GM23338 (cell line): ENCODE results near the gene DAPK1. TPM values are rescaled to one million over a fixed set of nuclear protein-coding genes. Genes with fewer than 3 reads are reported as not detected.

Experiments used
- ATAC-seq: fragments of 200-7000 bp; cut with Tn5 transposase; 3 replicates; pipeline ENCODE4 v1.9.1; 2020
- DNase-seq: peaks from one replicate; pipeline ENCODE4 v3.0.0-alpha.2; 2015; ENCODE audit warnings: low spot score
- H2AFZ ChIP-seq: fragments of 200-600 bp; sonication (generic); 2 replicates; pipeline ENCODE4 v1.8.0; 2016; ENCODE audit warnings: antibody characterized with exemption, mild to moderate bottlenecking, moderate library complexity
- H3F3A ChIP-seq: fragments of 200-600 bp; sonication (generic); replicated peaks from 2 replicates; pipeline ENCODE4 v1.8.0; 2017; ENCODE audit warnings: antibody characterized with exemption, mixed run types, low read depth
- H3K27ac ChIP-seq: fragments of 200-600 bp; sonication (generic); 2 replicates; pipeline ENCODE4 v1.6.1; 2016; ENCODE audit warnings: low read depth
- H3K27me3 ChIP-seq: fragments of 200-600 bp; sonication (generic); 2 replicates; pipeline ENCODE4 v1.8.0; 2016; ENCODE audit warnings: mild to moderate bottlenecking, mixed run types, moderate library complexity; ENCODE audit not compliant: insufficient read depth
- H3K36me3 ChIP-seq: fragments of 200-600 bp; sonication (generic); 2 replicates; pipeline ENCODE4 v1.8.0; 2016; ENCODE audit warnings: mild to moderate bottlenecking; ENCODE audit not compliant: insufficient read depth
- H3K4me1 ChIP-seq: fragments of 200-600 bp; sonication (generic); 2 replicates; pipeline ENCODE4 v1.8.0; 2016; ENCODE audit warnings: mild to moderate bottlenecking, moderate library complexity; ENCODE audit not compliant: insufficient read depth
- H3K4me2 ChIP-seq: fragments of 200-600 bp; sonication (generic); 2 replicates; pipeline ENCODE4 v1.7.1; 2017; ENCODE audit warnings: mixed run types
- H3K4me3 ChIP-seq: fragments of 200-600 bp; sonication (generic); 2 replicates; pipeline ENCODE4 v1.6.1; 2016; ENCODE audit warnings: mixed run types
- H3K79me2 ChIP-seq: fragments of 200-600 bp; sonication (generic); replicated peaks from 2 replicates; pipeline ENCODE4 v1.8.0; 2017; ENCODE audit warnings: mild to moderate bottlenecking; ENCODE audit not compliant: insufficient read depth
- H3K9me2 ChIP-seq: fragments of 200-600 bp; sonication (generic); 2 replicates; pipeline ENCODE4 v1.8.0; 2017; ENCODE audit not compliant: insufficient read depth
- H4K20me1 ChIP-seq: fragments of 200-600 bp; sonication (generic); replicated peaks from 2 replicates; pipeline ENCODE4 v1.8.0; 2017; ENCODE audit warnings: mild to moderate bottlenecking; ENCODE audit not compliant: insufficient read depth
- H3K27ac Mint-ChIP-seq: 2 replicates; pipeline ENCODE4 v1.8.0; 2020; ENCODE audit warnings: inconsistent platforms, mild to moderate bottlenecking, moderate library complexity, mixed read lengths
- H3K27me3 Mint-ChIP-seq: 3 replicates; pipeline ENCODE4 v1.8.0; 2022; ENCODE audit warnings: low read depth, mild to moderate bottlenecking, moderate library complexity, mixed read lengths, inconsistent platforms; ENCODE audit not compliant: insufficient read depth, poor library complexity
- H3K36me3 Mint-ChIP-seq: 3 replicates; pipeline ENCODE4 v1.8.0; 2021; ENCODE audit warnings: low read depth, mild to moderate bottlenecking, inconsistent platforms, moderate library complexity, mixed read lengths
- H3K4me1 Mint-ChIP-seq: 3 replicates; pipeline ENCODE4 v1.8.0; 2020; ENCODE audit warnings: mild to moderate bottlenecking, inconsistent platforms, mixed read lengths
- H3K4me3 Mint-ChIP-seq: 3 replicates; pipeline ENCODE4 v1.8.0; 2021; ENCODE audit warnings: moderate library complexity, mild to moderate bottlenecking, inconsistent platforms, mixed read lengths
- H3K9me3 Mint-ChIP-seq: 3 replicates; pipeline ENCODE4 v1.8.0; 2020; ENCODE audit warnings: moderate library complexity, mild to moderate bottlenecking, inconsistent platforms, mixed read lengths
- CREB1 ChIP-seq: fragments of 250-450 bp; sonication (Bioruptor Pico); IDR thresholded peaks from 2 replicates; pipeline ENCODE4 v1.5.0; 2020; ENCODE audit warnings: low read depth, mild to moderate bottlenecking, moderate library complexity
- EZH2 ChIP-seq: fragments of 200-600 bp; sonication (generic); IDR thresholded peaks from one replicate; pipeline ENCODE4 v1.8.0; 2017; ENCODE audit warnings: antibody characterized with exemption, mild to moderate bottlenecking, low read depth; ENCODE audit not compliant: unreplicated experiment
- EZH2phosphoT487 ChIP-seq: fragments of 200-600 bp; sonication (generic); IDR thresholded peaks from one replicate; pipeline ENCODE4 v1.8.1; 2018; ENCODE audit warnings: antibody characterized with exemption; ENCODE audit not compliant: unreplicated experiment
- JUNB ChIP-seq: IDR thresholded peaks from one replicate; pipeline ENCODE4 v1.6.1; 2016; ENCODE audit warnings: antibody characterized with exemption; ENCODE audit not compliant: unreplicated experiment
- NANOG ChIP-seq: IDR thresholded peaks from 2 replicates; pipeline ENCODE4 v1.6.1; 2016; ENCODE audit warnings: antibody characterized with exemption, borderline replicate concordance
- POLR2AphosphoS5 ChIP-seq: IDR thresholded peaks from 2 replicates; pipeline ENCODE4 v1.6.1; 2016; ENCODE audit warnings: antibody characterized with exemption, low read depth
- STAT1 ChIP-seq: IDR thresholded peaks from one replicate; pipeline ENCODE4 v1.6.1; 2016; ENCODE audit warnings: antibody characterized with exemption; ENCODE audit not compliant: unreplicated experiment
- ZNF114 ChIP-seq: fragments of 250-450 bp; sonication (Bioruptor Pico); IDR thresholded peaks from 2 replicates; pipeline ENCODE4 v1.5.0; 2020; ENCODE audit warnings: mild to moderate bottlenecking, moderate library complexity
- ZNF331 ChIP-seq: fragments of 250-450 bp; sonication (Bioruptor Pico); IDR thresholded peaks from 2 replicates; pipeline ENCODE4 v1.5.0; 2020; ENCODE audit warnings: low read depth, mild to moderate bottlenecking, moderate library complexity
- polyA plus RNA-seq: library from polyadenylated mRNA; unstranded; fragments of >200 nt; fragmentation: Nextera tagmentation; extraction: Ambion mirVana; gene quantifications from 2 replicates; pipeline ENCODE4 v1.2.1, GENCODE V29; 2016
- total RNA-seq: library from RNA; depleted of rRNA; stranded (reverse); fragments of >200 nt; shearing (Covaris generic); gene quantifications from 2 replicates; pipeline ENCODE4 v1.2.3, GENCODE V29; 2014
- TF ChIP-seq, protein P1 (sequence below), 2 experiments: fragments of 200-600 bp in 1 of 2; sonication (generic) in 1 of 2; conservative IDR thresholded peaks; 2 replicates each; pipeline versions ENCODE4 v1.5.1 to v1.6.1; 2016 to 2017; ENCODE audit warnings: antibody characterized with exemption in 2 of 2, low read depth in 2 of 2, mild to moderate bottlenecking in 2 of 2, moderate library complexity in 1 of 2
- TF ChIP-seq, protein P2 (sequence below): IDR thresholded peaks from 2 replicates; pipeline ENCODE4 v1.6.1; 2016; ENCODE audit warnings: antibody characterized with exemption
- TF ChIP-seq, protein P3 (sequence below): IDR thresholded peaks from one replicate; pipeline ENCODE4 v1.6.1; 2018; ENCODE audit warnings: antibody characterized with exemption; ENCODE audit not compliant: unreplicated experiment
- TF ChIP-seq, protein P4 (sequence below): fragments of 250-450 bp; sonication (Bioruptor Pico); IDR thresholded peaks from 2 replicates; pipeline ENCODE4 v1.5.0; 2020; ENCODE audit warnings: mild to moderate bottlenecking, moderate library complexity

Gene DAPK1
- total and polyA plus RNA-seq, 2 experiments from 2014 or later: 37.0 to 134 TPM

DNA sequence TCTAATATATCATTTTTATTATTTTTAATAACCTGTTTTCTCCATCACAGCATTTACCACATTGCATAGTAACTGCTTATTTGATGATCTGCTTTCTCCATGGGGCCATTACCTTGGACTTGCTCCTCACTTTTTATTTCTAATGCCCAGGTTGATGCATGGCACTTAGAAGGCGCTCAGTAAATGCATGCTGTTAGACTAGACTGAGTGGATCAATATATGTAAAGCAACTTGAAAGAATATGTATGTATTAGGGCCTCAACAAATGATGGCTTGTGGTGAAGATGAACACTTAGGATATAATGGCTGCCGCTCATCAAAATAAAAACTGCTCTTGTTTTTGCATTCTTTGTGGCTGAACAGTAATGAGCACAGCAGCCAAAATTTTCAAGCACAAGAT, 5.8 kb downstream of the DAPK1 start:
- Histone ChIP-seq H3F3A (0 out of 2 replicates have a peak, but pooled peaks cover 3% of the 10 kb centered on the region), H3K4me1 (peaks cover 36% of the 10 kb centered on the region), H3K4me2 (no peak overlapping the region), H3K9me2 (no peaks in the 10 kb centered on the region), H4K20me1 (peaks cover 40% of the 10 kb centered on the region), H3K79me2 (peaks cover 100% of the 10 kb centered on the region), H3K36me3 (no peaks in the 10 kb centered on the region), H3K27ac (no peak overlapping the region), H3K4me3 (no peak overlapping the region), H3K27me3 (no peaks in the 10 kb centered on the region), H2AFZ (no peak overlapping the region)
- DNase-seq: no peak
- no peaks in the 10 kb centered on the region for H3K27me3 Mint-ChIP-seq
- TF ChIP-seq ZNF114 (CRISPR knock-in tag): no peak
- TF ChIP-seq CREB1 (CRISPR knock-in tag): no peak
- no peak for TF ChIP-seq EZH2phosphoT487
- no peak for TF ChIP-seq ZNF331 (CRISPR knock-in tag)
- TF ChIP-seq, protein P1, sequence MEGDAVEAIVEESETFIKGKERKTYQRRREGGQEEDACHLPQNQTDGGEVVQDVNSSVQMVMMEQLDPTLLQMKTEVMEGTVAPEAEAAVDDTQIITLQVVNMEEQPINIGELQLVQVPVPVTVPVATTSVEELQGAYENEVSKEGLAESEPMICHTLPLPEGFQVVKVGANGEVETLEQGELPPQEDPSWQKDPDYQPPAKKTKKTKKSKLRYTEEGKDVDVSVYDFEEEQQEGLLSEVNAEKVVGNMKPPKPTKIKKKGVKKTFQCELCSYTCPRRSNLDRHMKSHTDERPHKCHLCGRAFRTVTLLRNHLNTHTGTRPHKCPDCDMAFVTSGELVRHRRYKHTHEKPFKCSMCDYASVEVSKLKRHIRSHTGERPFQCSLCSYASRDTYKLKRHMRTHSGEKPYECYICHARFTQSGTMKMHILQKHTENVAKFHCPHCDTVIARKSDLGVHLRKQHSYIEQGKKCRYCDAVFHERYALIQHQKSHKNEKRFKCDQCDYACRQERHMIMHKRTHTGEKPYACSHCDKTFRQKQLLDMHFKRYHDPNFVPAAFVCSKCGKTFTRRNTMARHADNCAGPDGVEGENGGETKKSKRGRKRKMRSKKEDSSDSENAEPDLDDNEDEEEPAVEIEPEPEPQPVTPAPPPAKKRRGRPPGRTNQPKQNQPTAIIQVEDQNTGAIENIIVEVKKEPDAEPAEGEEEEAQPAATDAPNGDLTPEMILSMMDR (conservative IDR thresholded peaks at IDR 0.05; ENCODE audit: low read depth in 2 of 2): no peak
- TF ChIP-seq, protein P2, sequence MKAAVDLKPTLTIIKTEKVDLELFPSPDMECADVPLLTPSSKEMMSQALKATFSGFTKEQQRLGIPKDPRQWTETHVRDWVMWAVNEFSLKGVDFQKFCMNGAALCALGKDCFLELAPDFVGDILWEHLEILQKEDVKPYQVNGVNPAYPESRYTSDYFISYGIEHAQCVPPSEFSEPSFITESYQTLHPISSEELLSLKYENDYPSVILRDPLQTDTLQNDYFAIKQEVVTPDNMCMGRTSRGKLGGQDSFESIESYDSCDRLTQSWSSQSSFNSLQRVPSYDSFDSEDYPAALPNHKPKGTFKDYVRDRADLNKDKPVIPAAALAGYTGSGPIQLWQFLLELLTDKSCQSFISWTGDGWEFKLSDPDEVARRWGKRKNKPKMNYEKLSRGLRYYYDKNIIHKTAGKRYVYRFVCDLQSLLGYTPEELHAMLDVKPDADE: no peak
- TF ChIP-seq, protein P3, sequence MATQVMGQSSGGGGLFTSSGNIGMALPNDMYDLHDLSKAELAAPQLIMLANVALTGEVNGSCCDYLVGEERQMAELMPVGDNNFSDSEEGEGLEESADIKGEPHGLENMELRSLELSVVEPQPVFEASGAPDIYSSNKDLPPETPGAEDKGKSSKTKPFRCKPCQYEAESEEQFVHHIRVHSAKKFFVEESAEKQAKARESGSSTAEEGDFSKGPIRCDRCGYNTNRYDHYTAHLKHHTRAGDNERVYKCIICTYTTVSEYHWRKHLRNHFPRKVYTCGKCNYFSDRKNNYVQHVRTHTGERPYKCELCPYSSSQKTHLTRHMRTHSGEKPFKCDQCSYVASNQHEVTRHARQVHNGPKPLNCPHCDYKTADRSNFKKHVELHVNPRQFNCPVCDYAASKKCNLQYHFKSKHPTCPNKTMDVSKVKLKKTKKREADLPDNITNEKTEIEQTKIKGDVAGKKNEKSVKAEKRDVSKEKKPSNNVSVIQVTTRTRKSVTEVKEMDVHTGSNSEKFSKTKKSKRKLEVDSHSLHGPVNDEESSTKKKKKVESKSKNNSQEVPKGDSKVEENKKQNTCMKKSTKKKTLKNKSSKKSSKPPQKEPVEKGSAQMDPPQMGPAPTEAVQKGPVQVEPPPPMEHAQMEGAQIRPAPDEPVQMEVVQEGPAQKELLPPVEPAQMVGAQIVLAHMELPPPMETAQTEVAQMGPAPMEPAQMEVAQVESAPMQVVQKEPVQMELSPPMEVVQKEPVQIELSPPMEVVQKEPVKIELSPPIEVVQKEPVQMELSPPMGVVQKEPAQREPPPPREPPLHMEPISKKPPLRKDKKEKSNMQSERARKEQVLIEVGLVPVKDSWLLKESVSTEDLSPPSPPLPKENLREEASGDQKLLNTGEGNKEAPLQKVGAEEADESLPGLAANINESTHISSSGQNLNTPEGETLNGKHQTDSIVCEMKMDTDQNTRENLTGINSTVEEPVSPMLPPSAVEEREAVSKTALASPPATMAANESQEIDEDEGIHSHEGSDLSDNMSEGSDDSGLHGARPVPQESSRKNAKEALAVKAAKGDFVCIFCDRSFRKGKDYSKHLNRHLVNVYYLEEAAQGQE: no peak
- TF ChIP-seq NANOG: no peak
- no peak for TF ChIP-seq EZH2
- no peak for TF ChIP-seq POLR2AphosphoS5
- no peak for TF ChIP-seq JUNB
- no peak for TF ChIP-seq STAT1
- TF ChIP-seq, protein P4, sequence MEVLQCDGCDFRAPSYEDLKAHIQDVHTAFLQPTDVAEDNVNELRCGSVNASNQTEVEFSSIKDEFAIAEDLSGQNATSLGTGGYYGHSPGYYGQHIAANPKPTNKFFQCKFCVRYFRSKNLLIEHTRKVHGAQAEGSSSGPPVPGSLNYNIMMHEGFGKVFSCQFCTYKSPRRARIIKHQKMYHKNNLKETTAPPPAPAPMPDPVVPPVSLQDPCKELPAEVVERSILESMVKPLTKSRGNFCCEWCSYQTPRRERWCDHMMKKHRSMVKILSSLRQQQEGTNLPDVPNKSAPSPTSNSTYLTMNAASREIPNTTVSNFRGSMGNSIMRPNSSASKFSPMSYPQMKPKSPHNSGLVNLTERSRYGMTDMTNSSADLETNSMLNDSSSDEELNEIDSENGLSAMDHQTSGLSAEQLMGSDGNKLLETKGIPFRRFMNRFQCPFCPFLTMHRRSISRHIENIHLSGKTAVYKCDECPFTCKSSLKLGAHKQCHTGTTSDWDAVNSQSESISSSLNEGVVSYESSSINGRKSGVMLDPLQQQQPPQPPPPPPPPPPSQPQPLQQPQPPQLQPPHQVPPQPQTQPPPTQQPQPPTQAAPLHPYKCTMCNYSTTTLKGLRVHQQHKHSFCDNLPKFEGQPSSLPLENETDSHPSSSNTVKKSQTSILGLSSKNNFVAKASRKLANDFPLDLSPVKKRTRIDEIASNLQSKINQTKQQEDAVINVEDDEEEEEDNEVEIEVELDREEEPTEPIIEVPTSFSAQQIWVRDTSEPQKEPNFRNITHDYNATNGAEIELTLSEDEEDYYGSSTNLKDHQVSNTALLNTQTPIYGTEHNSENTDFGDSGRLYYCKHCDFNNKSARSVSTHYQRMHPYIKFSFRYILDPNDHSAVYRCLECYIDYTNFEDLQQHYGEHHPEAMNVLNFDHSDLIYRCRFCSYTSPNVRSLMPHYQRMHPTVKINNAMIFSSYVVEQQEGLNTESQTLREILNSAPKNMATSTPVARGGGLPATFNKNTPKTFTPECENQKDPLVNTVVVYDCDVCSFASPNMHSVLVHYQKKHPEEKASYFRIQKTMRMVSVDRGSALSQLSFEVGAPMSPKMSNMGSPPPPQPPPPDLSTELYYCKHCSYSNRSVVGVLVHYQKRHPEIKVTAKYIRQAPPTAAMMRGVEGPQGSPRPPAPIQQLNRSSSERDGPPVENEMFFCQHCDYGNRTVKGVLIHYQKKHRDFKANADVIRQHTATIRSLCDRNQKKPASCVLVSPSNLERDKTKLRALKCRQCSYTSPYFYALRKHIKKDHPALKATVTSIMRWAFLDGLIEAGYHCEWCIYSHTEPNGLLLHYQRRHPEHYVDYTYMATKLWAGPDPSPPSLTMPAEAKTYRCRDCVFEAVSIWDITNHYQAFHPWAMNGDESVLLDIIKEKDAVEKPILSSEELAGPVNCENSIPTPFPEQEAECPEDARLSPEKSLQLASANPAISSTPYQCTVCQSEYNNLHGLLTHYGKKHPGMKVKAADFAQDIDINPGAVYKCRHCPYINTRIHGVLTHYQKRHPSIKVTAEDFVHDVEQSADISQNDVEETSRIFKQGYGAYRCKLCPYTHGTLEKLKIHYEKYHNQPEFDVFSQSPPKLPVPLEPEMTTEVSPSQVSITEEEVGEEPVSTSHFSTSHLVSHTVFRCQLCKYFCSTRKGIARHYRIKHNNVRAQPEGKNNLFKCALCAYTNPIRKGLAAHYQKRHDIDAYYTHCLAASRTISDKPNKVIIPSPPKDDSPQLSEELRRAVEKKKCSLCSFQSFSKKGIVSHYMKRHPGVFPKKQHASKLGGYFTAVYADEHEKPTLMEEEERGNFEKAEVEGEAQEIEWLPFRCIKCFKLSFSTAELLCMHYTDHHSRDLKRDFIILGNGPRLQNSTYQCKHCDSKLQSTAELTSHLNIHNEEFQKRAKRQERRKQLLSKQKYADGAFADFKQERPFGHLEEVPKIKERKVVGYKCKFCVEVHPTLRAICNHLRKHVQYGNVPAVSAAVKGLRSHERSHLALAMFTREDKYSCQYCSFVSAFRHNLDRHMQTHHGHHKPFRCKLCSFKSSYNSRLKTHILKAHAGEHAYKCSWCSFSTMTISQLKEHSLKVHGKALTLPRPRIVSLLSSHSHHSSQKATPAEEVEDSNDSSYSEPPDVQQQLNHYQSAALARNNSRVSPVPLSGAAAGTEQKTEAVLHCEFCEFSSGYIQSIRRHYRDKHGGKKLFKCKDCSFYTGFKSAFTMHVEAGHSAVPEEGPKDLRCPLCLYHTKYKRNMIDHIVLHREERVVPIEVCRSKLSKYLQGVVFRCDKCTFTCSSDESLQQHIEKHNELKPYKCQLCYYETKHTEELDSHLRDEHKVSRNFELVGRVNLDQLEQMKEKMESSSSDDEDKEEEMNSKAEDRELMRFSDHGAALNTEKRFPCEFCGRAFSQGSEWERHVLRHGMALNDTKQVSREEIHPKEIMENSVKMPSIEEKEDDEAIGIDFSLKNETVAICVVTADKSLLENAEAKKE (CRISPR knock-in tag): no peak
- ATAC-seq: no peak
- peaks cover 30% of the 10 kb centered on the region for H3K4me1 Mint-ChIP-seq
- H3K27ac Mint-ChIP-seq: no peak overlapping the region
- H3K4me3 Mint-ChIP-seq: no peak overlapping the region
- H3K9me3 Mint-ChIP-seq: no peaks in the 10 kb centered on the region; the same call in 2 of the 3 replicates
- H3K36me3 Mint-ChIP-seq: peaks cover 68% of the 10 kb centered on the region
